GM19351 (cell line): Measurements from ENCODE around the gene MTFR1L.

Experiments
- ATAC-seq: cut with Tn5 transposase; IDR thresholded peaks from one replicate; pipeline ENCODE4 v1.9.1; 2021; ENCODE audit warnings: mild to moderate bottlenecking, moderate library complexity; ENCODE audit not compliant: unreplicated experiment

The MTFR1L gene

DNA sequence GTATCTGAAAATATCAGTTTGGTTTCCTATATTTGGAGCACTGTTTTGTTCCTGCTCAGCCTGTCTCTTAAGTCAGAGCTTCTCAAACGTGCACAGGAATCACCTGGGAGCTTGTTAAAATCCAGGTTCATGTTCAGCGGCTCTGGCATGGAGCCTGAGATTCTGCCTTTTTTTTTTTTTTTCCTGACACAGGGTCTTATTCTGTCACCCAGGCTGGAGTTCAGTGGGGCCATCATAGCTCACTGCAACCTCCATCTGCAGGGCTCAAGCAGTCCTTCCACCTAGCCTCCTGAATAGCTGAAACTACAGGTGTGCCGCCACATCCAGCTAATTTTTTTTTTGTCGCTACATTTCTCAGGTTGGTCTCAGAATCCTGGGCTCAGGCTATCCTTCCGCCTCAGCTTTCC, 32.0 kb upstream of the MTFR1L start:
- no peak for ATAC-seq

DNA sequence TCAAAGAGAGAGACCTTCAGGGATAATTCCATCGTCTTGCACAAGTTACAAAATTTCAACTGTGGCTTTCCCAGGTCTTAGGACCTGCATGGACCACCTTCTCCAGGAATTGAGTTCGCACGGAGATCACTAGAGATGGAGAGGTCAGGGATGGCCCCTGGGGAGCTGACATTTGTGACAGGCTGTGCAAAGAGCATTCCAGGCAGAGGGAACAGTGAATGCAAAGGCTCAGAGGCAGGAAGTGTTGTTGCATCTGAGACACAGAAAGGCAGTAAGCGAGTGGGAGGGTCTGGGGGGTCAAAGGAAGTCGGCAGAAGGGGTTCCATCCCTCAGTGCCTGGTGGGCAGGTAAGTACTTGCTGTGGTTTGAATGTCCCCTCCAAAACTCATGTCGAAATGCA, 29.3 kb upstream of the MTFR1L start:
- no peak for ATAC-seq

DNA sequence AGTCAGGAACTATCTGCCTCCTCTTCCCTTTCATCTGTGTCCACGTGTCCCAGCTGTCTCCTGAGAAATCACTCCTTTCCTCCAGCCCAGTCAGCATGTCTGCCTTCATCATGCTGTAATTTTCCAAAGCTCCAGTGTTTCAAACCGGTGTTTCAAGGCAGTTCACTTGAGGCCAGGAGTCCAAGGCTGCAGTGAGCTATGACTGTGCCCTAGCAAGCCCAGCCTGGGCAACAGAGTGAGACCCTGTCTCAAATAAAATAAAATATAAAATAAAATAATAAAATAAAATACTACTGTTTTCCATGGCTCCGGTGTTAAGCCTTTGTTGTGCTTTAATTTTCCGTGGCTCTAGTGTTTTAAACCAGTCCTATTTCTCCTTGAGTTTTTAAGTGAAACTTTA, 27.6 kb upstream of the MTFR1L start:
- ATAC-seq = no peak

DNA sequence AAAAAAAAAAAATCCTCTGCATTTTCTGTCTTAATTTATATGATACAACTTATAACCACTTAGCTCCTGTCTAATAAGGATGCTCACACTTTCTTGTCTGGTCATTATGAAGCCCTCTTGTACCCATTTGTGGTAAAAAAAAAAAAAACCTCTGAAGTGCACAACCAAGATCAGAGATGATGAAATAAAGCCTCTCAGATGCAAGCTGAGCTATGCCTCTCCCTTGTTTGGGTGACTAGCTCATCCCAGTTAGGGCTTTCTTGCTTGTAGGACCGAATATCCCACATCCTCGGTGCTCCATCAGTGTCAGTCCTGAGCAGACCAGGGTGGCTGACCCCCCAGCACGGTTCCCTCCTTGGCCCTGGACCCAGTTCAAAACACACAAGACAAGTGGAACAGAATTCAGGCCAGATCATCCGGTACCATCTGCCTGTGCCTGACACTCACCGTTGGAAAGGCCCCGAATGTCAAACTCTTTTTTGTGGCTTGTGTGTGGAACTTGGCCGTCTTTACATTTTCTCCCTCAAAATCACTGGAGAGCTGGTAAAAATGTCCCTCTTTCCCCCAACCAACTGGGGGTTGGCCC, 26.1 kb upstream of the MTFR1L start:
- ATAC-seq = no peak

DNA sequence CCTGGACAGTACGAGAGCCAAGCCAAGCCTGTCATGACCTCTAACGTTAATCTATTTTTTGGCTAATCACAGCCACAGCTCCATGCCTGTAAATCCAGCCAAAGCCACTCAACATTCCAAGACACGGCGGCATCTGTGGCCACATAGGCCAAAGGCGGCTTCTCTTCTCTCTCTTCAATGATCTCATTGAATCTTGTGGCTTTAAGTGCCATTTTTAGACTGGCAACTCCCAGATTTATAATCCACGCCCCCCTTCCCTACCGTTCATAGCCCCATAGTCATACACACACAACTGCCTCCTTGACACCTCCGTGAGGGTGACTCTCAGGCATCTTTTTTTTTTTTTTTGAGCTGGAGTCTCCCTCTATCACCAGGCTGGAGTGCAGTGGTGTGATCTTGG, 25.4 kb upstream of the MTFR1L start:
- no peak for ATAC-seq

DNA sequence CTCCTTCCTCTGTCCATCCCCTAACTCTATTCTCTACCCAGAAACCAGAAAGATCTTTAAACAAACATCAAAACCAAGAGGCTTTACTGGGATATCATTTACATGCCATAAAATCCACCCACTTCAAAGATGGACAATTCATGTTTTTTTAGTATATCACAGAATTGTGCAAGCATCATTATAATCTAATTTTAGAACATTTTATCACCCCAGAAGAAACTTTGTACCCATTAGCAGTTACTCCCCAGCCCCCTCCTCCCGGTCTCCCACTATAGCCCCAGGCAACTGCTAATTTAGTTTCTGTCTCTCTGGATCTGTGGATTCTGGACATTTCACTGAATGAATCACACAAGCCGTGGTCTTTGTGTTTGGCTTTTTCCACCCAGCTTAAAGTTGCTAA, 24.5 kb upstream of the MTFR1L start:
- ATAC-seq = no peak

DNA sequence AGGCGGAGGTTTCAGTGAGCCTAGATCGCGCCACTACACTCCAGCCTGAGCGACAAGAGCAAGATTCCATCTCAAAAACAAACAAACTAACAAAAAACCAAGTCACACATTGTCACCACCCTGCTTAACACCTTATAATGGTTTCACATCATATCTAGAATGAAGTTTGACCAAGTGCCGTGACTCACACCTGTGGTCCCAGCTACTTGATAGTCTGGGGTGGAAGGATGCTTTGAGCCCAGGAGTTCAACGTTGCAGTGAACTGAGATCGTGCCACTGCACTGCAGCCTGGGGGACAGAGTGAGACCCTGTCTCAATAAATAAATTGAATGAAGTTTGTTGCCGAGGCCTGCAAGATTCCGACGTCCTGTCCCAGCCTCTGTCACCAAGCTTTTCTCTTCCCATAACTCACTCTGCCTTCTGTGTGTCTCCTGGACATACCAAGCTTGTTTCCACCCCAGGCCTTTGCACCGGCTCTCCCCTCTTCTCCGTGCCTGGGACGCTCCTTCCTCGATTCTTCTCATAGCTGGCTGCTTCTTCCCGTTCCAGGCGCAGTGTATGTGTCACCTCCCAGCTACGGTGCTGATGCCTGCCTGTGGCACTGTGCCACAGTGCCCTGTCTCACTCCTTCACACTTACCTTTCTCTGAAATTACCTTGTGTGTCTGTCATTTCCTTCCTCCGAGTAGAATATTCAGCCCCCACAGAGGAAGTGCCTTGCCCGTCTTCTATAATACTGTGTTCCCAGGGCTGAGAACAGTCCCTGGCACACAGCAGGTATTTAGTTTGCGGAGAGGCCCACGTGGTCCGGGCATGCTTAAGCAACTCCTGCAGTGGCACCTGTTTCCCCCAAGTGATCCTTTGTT, 23.6 kb upstream of the MTFR1L start:
- ATAC-seq = no peak

DNA sequence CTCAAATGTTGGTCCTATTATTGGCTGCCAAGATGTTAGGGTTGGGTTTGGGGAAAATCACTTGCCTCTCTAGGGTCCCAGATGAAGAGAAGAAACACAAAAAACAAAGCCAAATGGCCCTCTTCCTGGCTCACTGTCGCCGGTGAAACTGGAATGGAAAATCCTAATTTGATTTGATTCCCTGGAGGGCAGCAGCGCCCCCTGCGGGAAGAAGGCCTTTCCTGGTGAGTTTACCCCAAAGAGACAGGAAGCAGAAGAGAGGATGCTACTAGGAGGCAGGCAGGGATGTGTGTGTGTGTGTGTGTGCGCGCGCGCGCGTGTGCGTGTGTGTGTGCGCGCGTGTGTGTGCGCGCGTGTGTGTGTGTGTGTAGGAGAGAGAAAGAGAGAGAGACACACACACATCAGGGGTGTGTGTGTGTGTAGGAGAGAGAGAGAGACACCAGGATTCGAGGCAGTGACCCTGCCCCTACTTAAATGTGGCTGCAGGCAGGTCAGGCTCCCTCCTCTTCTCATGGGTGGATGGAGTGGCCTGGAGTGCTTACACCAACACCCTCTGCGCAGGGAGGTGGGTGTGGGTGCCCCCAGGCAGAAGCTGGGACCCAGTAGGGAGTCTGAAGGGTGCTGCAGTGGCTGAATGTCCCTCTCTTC, 22.8 kb upstream of the MTFR1L start:
- ATAC-seq = no peak

DNA sequence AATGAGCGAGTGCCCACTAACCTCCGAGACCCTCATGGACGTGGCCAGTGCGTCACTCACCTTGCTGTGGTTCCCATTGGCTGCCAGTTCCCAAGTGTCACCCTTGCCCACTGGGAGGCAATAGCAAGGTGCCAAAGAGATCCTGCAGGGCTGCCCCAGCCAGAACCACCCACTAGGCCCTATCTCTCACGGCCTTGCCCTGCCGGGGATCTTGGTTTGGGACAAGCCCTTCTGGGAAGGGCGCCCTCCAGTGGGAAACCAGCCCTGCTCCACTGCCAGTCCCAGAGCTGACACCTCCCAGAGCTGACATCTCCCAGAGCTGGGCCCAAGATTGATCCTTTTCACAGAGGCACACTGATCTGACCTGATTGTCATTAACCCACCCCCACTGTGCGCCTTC, 21.8 kb upstream of the MTFR1L start:
- no peak for ATAC-seq

DNA sequence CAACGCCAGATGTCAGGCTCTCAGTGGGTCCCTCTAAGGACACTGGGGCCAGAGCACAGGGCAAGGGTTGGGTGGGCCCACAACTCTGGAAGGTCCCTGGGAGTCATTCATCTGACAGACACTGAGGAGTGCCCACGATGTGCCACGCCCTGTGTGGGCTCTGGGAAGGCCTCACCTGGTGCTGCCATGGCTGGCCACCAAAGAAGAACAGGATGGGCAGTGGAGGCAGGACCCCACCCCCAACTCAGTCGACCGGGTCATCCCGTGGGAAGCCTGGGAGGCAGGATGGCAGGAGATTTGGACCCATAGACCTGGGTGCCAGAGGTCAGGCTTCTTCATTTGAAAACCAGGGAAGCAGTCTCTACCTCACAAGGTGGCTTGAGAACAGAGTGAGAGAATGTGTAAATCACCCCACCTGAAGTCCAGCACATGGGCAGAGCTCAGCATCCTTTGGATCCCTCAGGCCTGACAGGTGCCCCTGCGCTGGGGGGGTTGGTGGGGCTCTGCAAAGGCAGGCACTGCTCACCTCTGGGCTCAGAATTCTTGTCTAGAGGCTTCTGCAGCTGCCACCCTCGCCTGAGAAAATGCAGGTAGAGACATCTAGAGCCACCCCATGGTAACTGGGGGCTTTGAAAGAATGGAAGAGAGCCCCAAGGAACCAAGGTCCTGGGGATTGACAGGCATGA, 20.9 kb upstream of the MTFR1L start:
- ATAC-seq = no peak

DNA sequence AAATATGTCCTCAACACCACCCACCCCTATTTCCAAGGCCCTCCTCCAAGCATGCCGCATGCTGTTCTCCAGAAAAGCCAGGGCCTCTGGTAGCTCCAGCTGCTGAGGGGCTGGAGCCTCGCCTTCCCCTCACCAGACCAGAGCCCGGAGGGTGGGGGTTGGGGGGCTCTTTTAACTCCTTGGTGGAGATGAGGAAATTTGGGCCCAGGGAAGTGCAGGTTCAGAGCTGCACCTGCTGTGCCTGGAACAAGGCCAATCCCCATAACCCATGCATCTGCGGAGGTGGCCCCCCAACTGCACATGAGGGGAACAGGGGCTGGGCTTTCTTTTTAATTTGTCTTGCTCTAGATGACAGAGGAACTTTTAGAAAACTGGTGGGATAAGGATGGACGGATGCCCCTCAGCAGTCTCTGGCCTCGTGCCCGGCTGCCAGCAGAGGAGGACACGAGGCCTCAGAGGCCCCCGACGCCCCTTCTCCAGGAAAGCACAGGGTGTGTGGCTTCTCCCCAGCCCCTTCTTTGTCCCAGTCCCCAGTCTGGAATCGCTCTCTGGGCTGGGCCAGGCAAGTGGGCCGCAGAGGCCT, 20.3 kb upstream of the MTFR1L start:
- no peak for ATAC-seq

DNA sequence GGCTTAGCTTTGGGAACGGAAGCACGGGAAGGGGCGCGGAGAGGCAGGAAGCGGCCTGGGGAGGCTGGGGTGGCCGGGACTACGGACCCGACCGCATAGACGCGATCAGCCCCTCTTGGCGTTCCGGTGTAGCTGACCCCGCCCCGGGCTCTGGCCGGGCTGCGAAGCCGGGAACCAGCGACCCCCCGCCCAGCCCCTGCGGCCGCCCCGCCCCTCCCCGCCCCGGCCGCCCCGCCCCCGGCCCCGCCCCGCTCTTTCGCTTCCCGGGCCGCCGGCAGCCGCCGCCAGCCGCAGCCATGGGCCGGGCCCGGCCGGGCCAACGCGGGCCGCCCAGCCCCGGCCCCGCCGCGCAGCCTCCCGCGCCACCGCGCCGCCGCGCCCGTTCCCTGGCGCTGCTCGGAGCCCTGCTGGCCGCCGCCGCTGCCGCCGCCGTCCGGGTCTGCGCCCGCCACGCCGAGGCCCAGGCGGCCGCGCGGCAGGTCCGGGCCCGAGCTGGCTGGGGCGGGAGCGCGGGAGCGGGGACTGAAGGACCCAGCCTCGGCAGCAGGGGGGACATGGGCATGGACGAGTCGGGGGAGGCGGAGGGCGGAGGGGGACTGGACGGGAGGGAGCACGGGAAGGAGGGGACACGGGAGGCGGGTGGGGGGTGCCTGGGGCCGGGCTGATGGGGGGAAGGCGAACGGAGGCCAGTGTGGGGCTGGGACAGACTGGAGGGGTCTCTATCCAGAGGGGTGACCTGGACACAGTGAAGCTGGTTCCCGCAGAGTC, 19.6 kb upstream of the MTFR1L start, which contains the start of gene SELENON:
Gene SELENON (plus strand): TSS at position 259 of the 768 bp plus-strand sequence. CDS start 38 bp downstream, at position 297.
- ATAC-seq = no peak

DNA sequence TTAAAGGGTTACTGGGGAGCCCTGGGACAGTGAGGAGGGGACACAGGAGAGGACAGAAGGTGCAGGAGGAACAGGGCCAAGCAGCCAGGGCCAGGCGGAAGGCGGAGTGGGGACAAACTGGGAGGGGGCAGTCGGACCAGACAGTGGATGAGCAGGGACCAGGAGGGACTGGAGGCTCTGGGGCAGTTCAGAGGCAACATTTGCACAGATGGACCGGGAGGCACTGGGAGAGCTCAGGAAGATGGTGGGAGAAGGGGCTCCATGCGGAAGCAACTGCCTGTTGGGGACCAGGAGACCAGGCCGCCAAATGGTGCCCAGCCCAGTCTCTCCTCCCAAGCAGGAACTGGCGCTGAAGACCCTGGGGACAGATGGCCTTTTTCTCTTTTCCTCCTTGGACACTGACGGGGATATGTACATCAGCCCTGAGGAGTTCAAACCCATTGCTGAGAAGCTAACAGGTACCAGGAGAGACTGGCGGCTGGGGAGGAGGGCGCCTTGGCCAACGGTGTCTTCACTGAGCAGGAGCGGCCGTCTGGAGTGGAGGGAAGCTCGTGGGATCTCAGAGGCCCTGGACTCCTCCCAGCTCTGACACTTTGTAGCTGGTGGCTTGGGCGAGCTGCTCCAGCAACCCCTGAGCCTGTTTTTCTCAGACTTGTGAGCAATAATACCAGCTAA, 18.9 kb upstream of the MTFR1L start:
- ATAC-seq = no peak

DNA sequence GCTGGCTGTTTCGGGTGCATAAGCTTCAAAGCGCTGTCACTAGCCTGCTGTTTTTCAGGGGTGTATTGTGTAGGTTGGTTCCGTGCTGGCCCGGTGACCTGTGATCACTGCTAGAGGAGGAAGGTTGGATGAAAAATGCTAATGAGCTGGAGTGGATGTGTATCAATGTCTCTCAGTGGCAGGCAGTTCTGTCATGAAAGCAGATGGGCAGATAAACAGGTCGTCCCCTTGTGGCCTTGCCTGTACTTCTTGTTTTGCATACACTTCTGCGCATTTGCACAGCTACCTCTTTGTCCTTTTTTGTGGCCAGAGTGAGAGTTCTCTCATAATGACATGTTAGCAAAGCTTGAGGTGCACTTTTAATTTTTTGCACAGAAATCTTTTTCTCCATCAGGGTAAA, 16.8 kb upstream of the MTFR1L start:
- ATAC-seq = no peak

DNA sequence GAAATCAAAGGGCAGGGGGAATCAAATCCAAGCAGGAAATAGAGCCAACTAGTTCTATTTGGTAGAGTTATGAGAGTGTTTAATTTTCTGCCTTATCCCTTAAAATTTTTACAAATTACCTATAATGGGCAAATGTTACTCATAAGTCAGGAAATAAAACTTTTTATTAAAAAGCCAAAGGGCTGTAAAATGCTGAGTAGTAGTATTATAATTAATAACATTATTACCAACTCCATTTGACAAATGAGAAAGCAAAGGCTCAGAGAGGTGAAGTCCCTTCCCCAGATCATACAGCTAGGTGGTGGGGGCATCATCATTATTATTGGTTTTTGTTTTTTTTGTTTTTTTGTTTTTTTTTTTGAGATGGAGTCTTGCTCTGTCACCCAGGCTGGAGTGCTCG, 16.4 kb upstream of the MTFR1L start:
- no peak for ATAC-seq

DNA sequence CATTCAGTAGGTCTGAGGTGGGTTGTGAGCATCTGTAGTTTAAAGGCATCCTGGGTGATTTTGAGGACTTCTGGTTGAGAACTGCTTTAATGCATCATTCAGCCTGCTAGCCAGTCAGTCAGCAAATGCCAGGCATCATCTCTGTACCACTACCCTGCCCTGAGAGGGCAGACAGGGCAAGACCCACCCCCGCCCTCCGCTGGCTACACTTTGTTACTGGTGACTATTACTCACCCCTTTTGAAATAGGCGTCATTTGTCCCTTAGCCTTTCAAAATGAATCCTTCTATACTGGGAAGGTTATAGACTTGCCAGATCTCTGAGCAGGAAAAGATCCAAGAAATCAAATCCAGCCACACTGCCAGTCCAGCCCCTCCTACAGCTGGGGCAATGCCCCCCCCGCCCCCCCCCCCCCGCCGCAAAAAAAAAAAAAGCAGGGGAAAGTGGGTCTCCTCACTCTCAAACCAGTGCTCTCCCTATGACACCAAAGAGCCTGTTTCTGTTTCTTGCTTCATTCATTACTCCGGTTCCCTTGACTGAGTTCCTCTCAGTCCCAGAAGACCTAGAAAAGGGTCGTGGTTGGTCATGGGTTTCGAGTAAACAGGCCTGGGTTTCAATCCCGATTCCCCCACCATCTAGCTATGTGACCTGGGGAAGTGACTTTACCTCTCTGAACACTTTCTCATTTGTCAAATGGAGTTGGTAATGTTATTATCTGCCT, 15.3 kb upstream of the MTFR1L start:
- no peak for ATAC-seq

DNA sequence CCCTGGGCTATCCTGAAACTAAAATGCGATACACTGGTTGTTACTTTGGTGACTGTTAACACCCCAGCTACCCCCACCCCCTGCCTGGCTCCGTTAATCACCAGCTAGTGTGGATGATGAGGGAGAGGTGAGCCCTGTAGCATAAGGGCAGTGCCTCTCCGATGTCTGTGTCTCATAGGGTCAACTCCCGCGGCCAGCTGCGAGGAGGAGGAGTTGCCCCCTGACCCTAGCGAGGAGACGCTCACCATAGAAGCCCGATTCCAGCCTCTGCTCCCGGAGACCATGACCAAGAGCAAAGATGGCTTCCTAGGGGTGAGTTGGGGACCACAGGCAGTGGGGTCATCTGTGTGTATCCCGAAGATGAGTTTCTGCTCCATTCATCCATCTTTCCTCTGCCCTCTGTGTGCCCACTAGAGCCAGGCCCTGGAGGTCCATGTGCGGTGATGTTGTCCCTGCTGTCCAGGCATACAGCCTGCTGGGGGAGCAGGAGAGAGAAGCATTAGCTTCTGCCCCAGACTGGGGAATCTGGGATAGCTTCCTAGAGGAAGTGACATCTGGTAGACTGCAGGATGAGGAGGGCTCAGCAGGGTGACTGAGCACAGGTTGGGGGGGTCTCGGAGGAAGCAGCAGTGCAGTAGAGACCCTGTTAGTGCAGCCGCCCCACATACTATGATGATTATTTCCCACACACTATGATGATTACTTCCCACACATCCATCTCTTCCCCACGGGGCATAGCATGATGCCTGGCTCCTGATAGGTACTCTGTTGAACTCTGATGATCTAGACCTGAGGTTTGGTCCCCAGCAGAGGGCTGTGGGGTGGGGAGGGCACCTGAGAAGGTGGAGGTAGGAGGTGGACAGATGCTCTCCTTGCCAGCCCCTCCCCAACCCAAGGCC, 14.5 kb upstream of the MTFR1L start:
- no peak for ATAC-seq

DNA sequence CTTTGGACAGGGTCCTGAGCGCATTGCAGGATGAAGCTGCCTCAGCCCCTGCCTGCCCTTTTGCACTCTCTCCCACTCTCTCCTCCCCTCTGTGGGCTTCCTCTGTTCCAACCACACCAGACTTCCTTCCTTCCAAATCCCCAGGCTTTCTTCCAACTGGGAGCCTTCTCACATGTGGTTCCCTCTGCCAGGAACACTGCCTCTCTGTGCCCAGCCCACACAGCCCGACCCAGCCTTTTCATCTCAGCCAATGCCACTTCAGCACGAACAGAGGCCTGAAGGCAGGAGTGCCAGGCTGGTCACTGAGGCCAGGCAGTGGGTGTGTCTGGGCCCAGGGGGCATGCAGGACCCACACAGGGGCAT, 13.9 kb upstream of the MTFR1L start:
- no peak for ATAC-seq
